Medulla oblongata (tissue), 1 donor: ENCODE data around the gene GALNT9.

Experiments used
- DNase-seq: peaks from one replicate; pipeline ENCODE4 v3.0.0-alpha.2; 2015; ENCODE audit errors: extremely low spot score

GALNT9 gene

GRCh38 chr12:132344181-132344580, 14.8 kb upstream of the GALNT9 start:
- DNase-seq: no peak

GRCh38 chr12:132343294-132344004, 14.1 kb upstream of the GALNT9 start:
- DNase-seq: no peak

GRCh38 chr12:132342251-132343227, 13.2 kb upstream of the GALNT9 start:
- no peak for DNase-seq

- no peak for DNase-seq
These were observed 12.1 kb upstream of the GALNT9 start for GRCh38 chr12:132341318-132342050.

- no peak for DNase-seq
These were observed 11.1 kb upstream of the GALNT9 start for GRCh38 chr12:132340266-132341035.

- no peak for DNase-seq
These were observed 10.5 kb upstream of the GALNT9 start for GRCh38 chr12:132339856-132340255.

GRCh38 chr12:132338781-132339180, 9.4 kb upstream of the GALNT9 start:
- DNase-seq: no peak

- DNase-seq: no peak
These were observed 8.9 kb upstream of the GALNT9 start for GRCh38 chr12:132338311-132338710.

GRCh38 chr12:132337557-132337956, 8.2 kb upstream of the GALNT9 start:
- DNase-seq: no peak

GRCh38 chr12:132336451-132337413, 7.3 kb upstream of the GALNT9 start:
- no peak for DNase-seq

- no peak for DNase-seq
These were observed 5.9 kb upstream of the GALNT9 start for GRCh38 chr12:132335179-132335756.

GRCh38 chr12:132333766-132334165, 4.4 kb upstream of the GALNT9 start:
- no peak for DNase-seq

- DNase-seq: no peak
These were observed 3.9 kb upstream of the GALNT9 start for GRCh38 chr12:132333273-132333672.

GRCh38 chr12:132330549-132330881, 1.1 kb upstream of the GALNT9 start:
- no peak for DNase-seq

GRCh38 chr12:132329720-132330548, 545 bp upstream of the GALNT9 start:
- DNase-seq: no peak

GRCh38 chr12:132328282-132329029, 933 bp downstream of the GALNT9 start:
- no peak for DNase-seq

GRCh38 chr12:132327336-132328171, 1.8 kb downstream of the GALNT9 start:
- peak; percentile 61 for DNase-seq
